Hepatocyte (in vitro differentiated cells): ENCODE results near the gene C20orf202.

Experiments
- CTCF ChIP-seq: fragments of 200-600 bp; sonication (generic); IDR thresholded peaks from 2 replicates; pipeline ENCODE4 v1.5.1; 2016; ENCODE audit warnings: antibody characterized with exemption, mild to moderate bottlenecking; ENCODE audit not compliant: poor library complexity
- EZH2phosphoT487 ChIP-seq: fragments of 200-600 bp; sonication (generic); IDR thresholded peaks from one replicate; pipeline ENCODE4 v1.6.1; 2018; ENCODE audit warnings: antibody characterized with exemption, mild to moderate bottlenecking, low read depth, moderate library complexity; ENCODE audit not compliant: unreplicated experiment, severe bottlenecking

GRCh38 chr20:1215386-1216170, 12.3 kb downstream of the C20orf202 start:
- TF ChIP-seq EZH2phosphoT487 (no peak), CTCF (no peak)
